OCI-LY7 (cell line): ENCODE results near the gene CTNNA1. TPM values are rescaled to one million over a fixed set of nuclear protein-coding genes. Genes with fewer than 3 reads are reported as not detected.
"Not testable (repeated sequence)": the region's sequence is repeated elsewhere in the genome, so short reads cannot be mapped to it uniquely, and the experiment has no call there.

Experiments
- BruUV-seq: library from RNA; stranded (reverse); fragments of 400-500 nt; replicated peaks from 2 replicates; lab custom pipeline; 2021; lab: Mats Ljungman, UMichigan
- CTCF ChIA-PET: fragments of 300-600 bp; sonication (Branson Sonifier 250); formaldehyde crosslinking; loops from one replicate; lab custom pipeline; 2022; ENCODE audit warnings: antibody characterized with exemption; ENCODE audit not compliant: unreplicated experiment; lab: Charles Lee
- POLR2A ChIA-PET: fragments of 300-600 bp; sonication (Branson Sonifier 250); formaldehyde crosslinking; loops from one replicate; lab custom pipeline; 2022; ENCODE audit warnings: antibody characterized with exemption; lab: Charles Lee
- DNase-seq: peaks from one replicate; pipeline ENCODE4 v3.0.0-alpha.2; 2015; ENCODE audit warnings: low spot score
- H2AFZ ChIP-seq: fragments of 200-600 bp; sonication (generic), shearing (Covaris generic); 2 replicates; pipeline ENCODE4 v1.6.1; 2014; ENCODE audit warnings: mild to moderate bottlenecking, antibody characterized with exemption, low read length, moderate library complexity
- H3K27ac ChIP-seq: fragments of 200-600 bp; sonication (generic); 2 replicates; pipeline ENCODE4 v1.5.1; 2014; ENCODE audit warnings: mixed run types, low read depth, mild to moderate bottlenecking, moderate library complexity, low read length, inconsistent platforms; ENCODE audit not compliant: poor library complexity, severe bottlenecking
- H3K36me3 ChIP-seq: fragments of 200-600 bp; sonication (generic); 2 replicates; pipeline ENCODE4 v1.6.1; 2014; ENCODE audit warnings: mild to moderate bottlenecking, antibody characterized with exemption, low read length, moderate library complexity, mixed read lengths; ENCODE audit not compliant: insufficient read depth
- H3K4me1 ChIP-seq: fragments of 200-600 bp; sonication (generic); 2 replicates; pipeline ENCODE4 v1.5.1; 2014; ENCODE audit warnings: mild to moderate bottlenecking, low read length; ENCODE audit not compliant: insufficient read depth, poor library complexity, severe bottlenecking
- H3K4me2 ChIP-seq: fragments of 200-600 bp; sonication (generic); 2 replicates; pipeline ENCODE4 v1.6.1; 2014; ENCODE audit warnings: mild to moderate bottlenecking, low read length
- H3K4me3 ChIP-seq: fragments of 200-600 bp; sonication (generic); 2 replicates; pipeline ENCODE4 v1.5.1; 2014; ENCODE audit warnings: mild to moderate bottlenecking, low read depth, low read length; ENCODE audit not compliant: poor library complexity, severe bottlenecking
- H3K79me2 ChIP-seq: fragments of 200-600 bp; sonication (generic); 2 replicates; pipeline ENCODE4 v1.6.1; 2016; ENCODE audit warnings: low read depth, mild to moderate bottlenecking, low read length, moderate library complexity, mixed read lengths; ENCODE audit not compliant: insufficient read depth
- H3K9me2 ChIP-seq: fragments of 200-600 bp; sonication (generic); 2 replicates; pipeline ENCODE4 v1.6.1; 2016; ENCODE audit warnings: mild to moderate bottlenecking, low read length, mixed read lengths; ENCODE audit not compliant: insufficient read depth
- H3K9me3 ChIP-seq: fragments of 200-600 bp; sonication (generic); 2 replicates; pipeline ENCODE4 v1.6.1; 2014; ENCODE audit warnings: mild to moderate bottlenecking, mixed run types, low read length, mixed read lengths
- H4K20me1 ChIP-seq: fragments of 200-600 bp; sonication (generic); 2 replicates; pipeline ENCODE4 v1.6.1; 2014; ENCODE audit warnings: mild to moderate bottlenecking, antibody characterized with exemption, low read length, moderate library complexity, mixed read lengths; ENCODE audit not compliant: insufficient read depth
- EZH2phosphoT487 ChIP-seq: fragments of 200-600 bp; sonication (generic); IDR thresholded peaks from 2 replicates; pipeline ENCODE4 v1.6.1; 2018; ENCODE audit warnings: low read depth, borderline replicate concordance, mild to moderate bottlenecking, mixed run types, antibody characterized with exemption, low read length, moderate library complexity, mixed read lengths
- intact Hi-C: fragments of 100-400 bp; cut with micrococcal nuclease; formaldehyde crosslinking; loops from one replicate; pipeline ENCODE4 v1.10.0; 2022; ENCODE audit not compliant: unreplicated experiment
- total RNA-seq, 2 experiments: library from RNA; depleted of rRNA in 1 of 2; stranded (reverse); fragments of >200 nt in 1 of 2; shearing (Covaris generic) in 1 of 2; gene quantifications; 2 replicates each; pipeline ENCODE4 v1.2.3, GENCODE V29; 2014 to 2022
- TF ChIP-seq, protein P1 (sequence below): fragments of 200-600 bp; sonication (generic); conservative IDR thresholded peaks from 2 replicates; pipeline ENCODE4 v1.5.1; 2014; ENCODE audit warnings: mild to moderate bottlenecking, antibody characterized with exemption, low read length, moderate library complexity, mixed read lengths

The CTNNA1 gene
- total RNA-seq, 2 experiments from 2014 or later: 40.4 to 42.7 TPM

DNA sequence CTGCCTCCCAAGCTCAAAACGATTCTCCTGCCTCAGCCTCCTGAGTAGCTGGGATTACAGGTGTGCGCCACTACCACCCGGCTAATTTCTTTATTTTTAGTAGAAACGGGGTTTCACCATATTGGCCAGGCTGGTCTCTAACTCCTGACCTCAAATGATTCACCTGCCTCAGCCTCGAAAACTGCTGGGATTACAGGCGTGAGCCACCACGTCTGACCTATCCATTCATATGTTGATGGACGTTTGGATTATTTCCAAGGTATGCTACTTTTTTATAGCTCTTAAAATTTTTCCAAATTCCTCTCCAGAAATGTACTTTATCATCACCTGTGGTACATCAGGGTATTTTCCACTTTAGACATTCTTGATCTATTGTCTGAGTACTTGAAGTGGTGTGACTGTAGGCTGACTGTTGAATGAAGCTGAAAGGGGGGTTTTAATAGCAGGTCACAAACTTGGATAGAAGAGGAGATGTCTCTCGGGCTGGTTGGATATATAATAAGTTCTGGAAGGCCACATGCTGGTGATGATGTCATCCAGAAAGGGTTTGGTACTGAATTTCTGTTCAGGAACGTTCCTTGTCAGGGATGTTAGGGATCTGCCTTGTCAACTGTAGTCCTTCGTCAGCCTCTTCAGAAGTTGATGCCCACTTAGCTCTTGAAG is 7.4 kb downstream of the CTNNA1 start:
- no peak for DNase-seq
- no peaks in the 10 kb centered on the region for H3K36me3 ChIP-seq
- H3K79me2 ChIP-seq: no peaks in the 10 kb centered on the region
- H4K20me1 ChIP-seq: no peaks in the 10 kb centered on the region
- TF ChIP-seq, protein P1, sequence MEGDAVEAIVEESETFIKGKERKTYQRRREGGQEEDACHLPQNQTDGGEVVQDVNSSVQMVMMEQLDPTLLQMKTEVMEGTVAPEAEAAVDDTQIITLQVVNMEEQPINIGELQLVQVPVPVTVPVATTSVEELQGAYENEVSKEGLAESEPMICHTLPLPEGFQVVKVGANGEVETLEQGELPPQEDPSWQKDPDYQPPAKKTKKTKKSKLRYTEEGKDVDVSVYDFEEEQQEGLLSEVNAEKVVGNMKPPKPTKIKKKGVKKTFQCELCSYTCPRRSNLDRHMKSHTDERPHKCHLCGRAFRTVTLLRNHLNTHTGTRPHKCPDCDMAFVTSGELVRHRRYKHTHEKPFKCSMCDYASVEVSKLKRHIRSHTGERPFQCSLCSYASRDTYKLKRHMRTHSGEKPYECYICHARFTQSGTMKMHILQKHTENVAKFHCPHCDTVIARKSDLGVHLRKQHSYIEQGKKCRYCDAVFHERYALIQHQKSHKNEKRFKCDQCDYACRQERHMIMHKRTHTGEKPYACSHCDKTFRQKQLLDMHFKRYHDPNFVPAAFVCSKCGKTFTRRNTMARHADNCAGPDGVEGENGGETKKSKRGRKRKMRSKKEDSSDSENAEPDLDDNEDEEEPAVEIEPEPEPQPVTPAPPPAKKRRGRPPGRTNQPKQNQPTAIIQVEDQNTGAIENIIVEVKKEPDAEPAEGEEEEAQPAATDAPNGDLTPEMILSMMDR: no peak
- TF ChIP-seq EZH2phosphoT487: no peak
- no peak overlapping the region for H3K4me3 ChIP-seq
- H3K27ac ChIP-seq: no peak overlapping the region
- no peak overlapping the region for H3K4me2 ChIP-seq
- no TSS peak for BruUV-seq
- H3K9me3 ChIP-seq: no peaks in the 10 kb centered on the region
- ChIA-PET POLR2A (no interaction called here), CTCF (no interaction called here)
- H2AFZ ChIP-seq: no peak overlapping the region
- no peaks in the 10 kb centered on the region for H3K9me2 ChIP-seq
- intact Hi-C loops: no loop called here
- no peaks in the 10 kb centered on the region for H3K4me1 ChIP-seq

DNA sequence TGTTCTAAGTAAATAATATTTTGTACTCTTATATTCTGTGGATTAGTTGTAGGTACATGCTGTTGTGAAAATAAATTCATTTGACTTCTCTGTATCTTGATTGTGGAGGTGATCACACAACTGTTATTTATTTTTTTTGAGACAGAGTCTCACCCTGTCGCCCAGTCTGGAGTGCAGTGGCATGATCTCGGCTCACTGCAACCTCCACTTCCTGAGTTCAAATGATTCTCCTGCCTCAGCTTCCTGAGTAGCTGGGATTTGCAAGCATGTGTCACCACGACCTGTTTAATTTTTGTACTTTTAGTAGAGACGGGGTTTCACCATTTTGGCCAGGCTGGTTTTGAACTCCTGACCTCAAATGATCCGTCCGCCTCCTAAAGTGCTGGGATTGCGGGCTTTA is 7.9 kb downstream of the CTNNA1 start:
- intact Hi-C loops, H3K4me3 ChIP-seq, H4K20me1 ChIP-seq, DNase-seq, H3K9me3 ChIP-seq, H3K4me1 ChIP-seq, H3K4me2 ChIP-seq, H3K36me3 ChIP-seq, H3K27ac ChIP-seq, CTCF ChIA-PET, H3K79me2 ChIP-seq, H3K9me2 ChIP-seq, H2AFZ ChIP-seq, BruUV-seq: not testable (repeated sequence)
- POLR2A ChIA-PET: interaction anchor here (1.0 kb wide), 1 partner anchor 14 kb away, joined by 3 read pairs; no protein-coding TSS in a partner anchor

DNA sequence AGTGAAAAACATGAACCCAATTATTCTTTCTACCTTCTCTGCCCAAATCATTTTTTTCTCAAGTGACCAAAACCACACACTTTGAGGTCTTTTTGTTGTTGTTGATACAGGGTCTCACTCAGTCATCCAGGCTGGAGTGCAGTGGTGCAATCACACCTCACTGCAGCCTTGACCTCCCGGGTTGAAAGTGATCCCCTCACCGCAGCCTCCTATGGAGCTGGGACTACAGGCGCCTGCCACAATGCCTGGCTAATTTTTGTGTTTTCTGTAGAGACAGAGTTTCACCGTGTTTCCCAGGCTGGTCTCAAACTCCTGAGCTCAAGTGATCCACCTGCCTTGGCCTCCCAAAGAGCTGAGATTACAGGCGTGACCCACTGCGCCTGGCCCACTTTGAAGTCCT is 8.4 kb downstream of the CTNNA1 start:
- DNase-seq, BruUV-seq, H3K4me1 ChIP-seq, intact Hi-C loops, CTCF ChIA-PET, H3K9me2 ChIP-seq, H3K4me3 ChIP-seq, H3K27ac ChIP-seq, H2AFZ ChIP-seq, H3K4me2 ChIP-seq, H3K36me3 ChIP-seq, H3K79me2 ChIP-seq, H4K20me1 ChIP-seq, H3K9me3 ChIP-seq: not testable (repeated sequence)
- POLR2A ChIA-PET: interaction anchor here (1.0 to 1.4 kb wide), 3 partner anchors 12 to 30 kb away, joined by 3 to 5 read pairs (median 4); no protein-coding TSS in a partner anchor
